HG03565 (cell line): ENCODE measurements around the gene CHP1.
A peak's percentile ranks its signal among the peaks of the same experiment; 100 is the strongest.
"Not testable (repeated sequence)": the region's sequence is repeated elsewhere in the genome, so short reads cannot be mapped to it uniquely, and the experiment has no call there.

Experiments
- ATAC-seq: cut with Tn5 transposase; IDR thresholded peaks from one replicate; pipeline ENCODE4 v1.9.1; 2021; ENCODE audit warnings: mild to moderate bottlenecking, moderate library complexity; ENCODE audit not compliant: unreplicated experiment

CHP1 gene

DNA sequence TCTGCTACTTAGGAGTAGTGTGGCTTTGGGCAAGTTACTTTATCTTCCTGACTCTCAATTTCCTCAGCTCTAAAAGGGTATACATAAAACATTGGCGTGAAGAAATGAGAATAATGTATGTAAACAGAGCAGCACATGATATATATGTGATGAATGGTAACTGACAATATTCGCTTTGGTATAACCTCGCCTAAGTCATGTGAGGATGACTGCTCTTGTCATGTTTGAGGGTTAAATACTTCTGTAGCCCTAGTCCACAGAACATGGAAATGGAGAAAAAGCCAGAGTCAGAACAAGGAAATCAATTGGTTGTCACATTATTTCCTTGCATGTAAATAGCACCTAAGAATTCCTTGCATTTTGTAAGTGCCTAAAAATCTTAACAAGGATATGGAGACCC lies 25.0 kb downstream of the CHP1 start:
- ATAC-seq: no peak

DNA sequence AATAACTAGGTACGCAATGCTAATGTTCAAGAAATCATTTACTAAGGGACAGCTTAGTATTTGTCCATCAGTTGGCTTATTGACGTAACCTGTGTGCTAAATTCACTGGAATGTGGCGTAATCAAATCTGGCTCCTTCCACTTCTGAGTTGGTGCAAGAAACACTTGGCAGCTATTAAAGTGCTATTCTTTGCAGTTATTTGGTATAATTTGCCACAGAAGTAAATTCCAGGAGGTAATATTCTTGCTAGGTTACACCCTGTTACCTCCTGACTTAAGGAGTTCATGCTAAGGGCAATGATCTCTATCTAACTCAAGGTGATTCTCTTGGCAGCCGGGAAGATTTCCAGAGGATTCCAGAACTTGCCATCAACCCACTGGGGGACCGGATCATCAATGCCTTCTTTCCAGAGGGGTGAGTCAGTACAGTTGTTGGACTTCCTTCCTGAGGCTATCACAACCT lies 25.5 kb downstream of the CHP1 start:
- ATAC-seq: no peak

DNA sequence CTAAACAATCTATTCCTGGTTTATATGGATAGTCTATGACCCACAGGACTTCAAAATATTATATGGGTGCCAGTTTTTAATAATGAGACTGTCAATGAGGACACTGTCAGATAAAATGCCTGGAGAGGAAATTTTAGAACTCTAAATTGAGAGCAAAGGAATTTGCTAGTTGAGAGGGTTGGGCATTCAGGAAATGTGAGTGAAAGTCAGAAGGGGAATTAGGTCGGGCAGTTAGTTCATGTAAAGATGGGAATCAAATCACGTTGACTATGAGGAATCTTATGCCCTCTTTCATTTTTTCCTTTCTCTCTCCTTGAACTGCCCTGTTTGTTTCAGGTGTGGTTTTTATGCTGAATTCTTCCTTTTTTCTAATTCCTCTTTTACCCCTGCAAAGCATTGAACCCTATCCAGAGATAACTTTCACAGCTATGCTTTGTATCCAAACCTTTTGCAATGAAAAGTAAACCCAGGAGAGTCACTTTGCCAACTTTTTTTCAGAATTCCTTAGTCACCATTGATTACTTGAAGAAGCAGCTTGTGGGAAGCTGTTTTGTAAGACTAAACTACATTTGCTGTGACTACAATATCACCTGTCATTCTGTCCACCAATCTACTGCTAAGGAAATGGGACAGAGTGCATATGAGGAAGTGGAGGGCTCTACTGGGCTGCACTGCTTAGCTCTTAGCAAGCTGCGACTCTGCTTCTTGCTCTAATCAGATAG lies 27.8 kb downstream of the CHP1 start:
- ATAC-seq: no peak

DNA sequence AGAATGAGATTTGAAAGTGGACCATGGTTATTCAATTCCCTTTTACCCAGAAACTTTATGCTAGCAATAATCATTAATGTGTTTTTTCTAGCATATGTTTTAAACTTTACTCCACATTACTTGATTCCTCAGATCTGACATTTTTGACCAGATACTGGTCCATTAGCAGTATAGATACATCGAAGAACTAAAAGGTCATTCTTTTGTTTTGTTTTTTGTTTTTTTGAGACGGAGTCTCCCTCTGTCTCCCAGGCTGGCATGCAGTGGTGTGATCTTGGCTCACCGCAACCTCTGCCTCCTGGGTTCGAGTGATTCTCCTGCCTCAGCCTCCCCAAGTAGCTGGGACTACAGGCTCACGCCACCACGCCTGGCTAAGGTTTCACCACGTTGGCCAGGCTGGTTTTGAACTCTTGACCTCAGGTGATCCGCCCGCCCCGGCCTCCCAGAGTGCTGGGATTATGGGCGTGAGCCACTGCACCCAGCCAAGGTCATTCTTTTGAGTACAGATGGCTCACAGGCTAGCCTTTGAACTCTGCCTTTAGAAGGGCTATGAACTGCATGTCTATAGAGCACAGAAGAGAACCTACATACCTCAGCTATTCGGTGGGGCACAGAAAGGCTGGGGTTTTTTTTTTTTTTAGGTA lies 28.6 kb downstream of the CHP1 start:
- no peak for ATAC-seq

DNA sequence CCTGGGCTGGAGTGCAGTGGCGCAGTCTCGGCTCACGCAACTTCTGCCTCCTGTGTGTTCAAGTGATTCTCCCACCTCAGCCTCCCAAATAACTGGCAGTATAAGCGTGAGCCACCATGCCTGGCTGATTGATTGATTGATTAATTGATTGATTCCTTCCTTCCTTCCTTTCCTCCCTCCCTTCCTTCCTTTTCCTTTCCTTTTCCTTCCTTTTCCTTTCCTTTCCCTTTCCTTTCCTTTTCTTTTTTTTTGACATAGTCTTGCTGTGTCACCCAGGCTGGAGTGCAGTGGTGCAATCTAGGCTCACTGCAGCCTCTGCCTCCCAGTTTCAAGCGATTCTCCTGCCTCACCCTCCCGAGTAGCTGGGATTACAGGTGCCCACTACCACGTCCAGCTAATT lies 29.9 kb downstream of the CHP1 start:
- ATAC-seq: not testable (repeated sequence)

DNA sequence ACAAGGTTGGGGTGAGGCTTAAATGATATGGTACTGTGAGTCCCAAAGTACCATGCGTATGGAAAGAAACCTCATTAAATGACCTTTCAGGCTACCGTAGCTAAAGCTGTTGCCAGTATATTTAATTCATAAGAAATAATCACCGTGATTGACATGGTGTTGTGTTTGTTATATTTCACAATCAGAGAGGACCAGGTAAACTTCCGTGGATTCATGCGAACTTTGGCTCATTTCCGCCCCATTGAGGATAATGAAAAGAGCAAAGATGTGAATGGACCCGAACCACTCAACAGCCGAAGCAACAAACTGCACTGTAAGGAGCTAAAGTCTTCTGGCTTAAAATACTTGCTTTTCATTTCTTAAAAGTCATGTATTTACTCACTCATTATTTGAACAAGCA lies 31.5 kb downstream of the CHP1 start:
- ATAC-seq: no peak

DNA sequence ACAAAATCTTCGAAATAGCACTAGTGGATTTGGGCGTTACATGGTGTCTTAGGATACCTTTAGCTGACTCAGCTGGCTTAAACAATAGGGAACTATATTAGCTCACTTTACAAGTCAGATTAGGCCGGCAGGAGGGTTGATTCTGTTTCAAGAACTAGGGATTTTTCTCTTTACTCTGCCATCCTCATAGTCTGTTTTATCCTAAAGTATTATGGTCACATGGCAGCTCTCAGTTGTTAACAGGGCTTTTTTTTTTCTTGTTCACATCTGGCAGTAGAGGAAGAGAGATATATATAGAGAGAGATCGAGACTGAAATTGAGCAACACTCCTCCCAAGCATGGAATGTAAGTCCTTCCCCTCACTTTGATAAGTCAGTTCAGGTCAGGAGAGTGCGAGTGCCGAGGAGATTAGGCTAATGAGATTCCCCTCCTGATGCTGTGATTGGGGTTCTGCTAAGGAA lies 32.9 kb downstream of the CHP1 start:
- ATAC-seq: no peak

DNA sequence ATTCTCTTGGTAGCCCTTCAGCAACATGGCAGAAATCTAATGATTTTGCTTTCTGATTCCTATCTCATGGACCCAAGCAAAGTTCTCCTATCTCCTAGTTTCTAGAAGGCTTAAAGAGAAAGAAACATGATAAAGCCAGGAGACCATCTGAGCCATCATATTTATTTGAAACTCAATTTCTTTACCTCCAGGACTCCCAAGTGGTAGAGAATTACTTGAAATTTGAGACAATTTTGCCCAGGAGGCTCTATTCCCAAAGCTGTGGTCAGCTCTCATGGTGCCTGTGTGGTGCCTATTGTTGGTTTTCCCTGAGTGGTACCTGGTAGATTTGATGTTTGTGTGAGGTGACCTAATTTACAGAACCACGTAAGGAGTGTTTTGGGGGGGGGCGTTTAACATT lies 38.8 kb downstream of the CHP1 start:
- no peak for ATAC-seq

DNA sequence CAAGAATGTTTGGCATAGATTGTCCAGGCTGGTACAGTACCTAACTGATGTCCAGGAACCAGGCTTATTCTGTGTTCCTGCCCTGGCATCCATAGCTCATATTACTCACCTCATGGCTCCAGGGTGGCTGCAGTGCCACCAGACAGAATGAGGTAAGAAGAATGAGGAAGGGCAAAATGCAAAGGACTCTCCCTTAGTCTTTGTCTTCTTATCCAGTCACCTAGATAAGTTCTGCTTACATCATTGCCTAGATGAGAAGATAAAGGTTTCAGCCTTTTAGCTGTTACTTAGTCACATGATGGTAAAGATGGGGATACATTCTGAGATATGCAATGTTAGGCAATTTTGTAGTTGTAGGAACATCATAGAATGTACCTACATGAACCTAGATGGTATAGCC lies 45.8 kb downstream of the CHP1 start:
- ATAC-seq: no peak

DNA sequence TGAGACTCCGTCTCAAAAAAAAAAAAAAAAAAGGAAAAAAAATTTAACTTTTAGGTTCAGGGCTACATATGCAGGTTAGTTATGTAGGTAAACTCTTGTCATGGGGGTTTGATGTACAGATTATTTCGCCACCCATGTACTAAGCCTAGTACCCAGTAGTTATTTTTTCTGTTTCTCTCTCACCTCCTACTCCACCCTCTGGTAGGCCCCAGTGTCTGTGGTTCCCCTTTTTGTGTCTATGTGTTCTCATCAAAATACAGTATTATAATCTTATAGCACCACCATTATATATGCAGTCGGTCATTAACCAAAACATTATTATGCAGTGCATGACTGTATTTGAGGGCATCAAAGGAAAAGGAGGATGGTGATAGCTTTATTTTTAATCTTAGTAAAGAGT lies 47.3 kb downstream of the CHP1 start:
- no peak for ATAC-seq

DNA sequence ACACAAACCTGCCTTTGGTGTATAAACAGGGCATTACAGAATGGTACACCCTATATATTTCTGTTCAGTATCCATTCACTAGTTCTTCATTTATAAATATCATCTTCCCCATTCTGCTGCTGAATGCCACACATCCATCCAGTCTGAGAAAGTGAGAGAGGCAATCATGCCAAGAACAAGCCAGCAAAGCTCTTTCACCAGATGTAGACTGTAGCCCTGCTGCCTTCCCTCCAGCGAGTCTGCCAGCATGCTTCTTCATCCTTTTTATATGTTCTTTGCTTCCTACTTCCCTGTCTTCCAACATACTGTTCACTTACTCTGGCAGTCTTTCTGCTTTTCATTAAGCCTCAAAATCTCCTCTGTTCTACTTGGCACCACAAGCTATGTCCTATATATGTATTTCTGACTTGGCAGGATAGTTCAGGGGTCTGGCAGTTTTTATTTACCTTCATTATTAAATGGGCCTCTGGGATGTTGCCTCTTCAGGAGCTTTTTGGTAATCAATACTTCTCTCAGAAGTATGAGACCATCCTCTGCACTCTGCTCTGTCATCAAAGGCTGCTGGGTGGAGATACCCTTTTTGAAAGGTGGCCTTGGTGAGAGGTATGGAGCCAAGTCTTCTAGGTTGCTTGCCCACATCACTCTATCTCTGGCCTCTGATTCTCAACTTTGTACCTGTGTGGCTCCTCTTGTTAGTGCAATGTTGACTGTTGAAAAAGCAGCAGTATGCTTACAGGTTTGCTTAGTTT lies 48.6 kb downstream of the CHP1 start:
- no peak for ATAC-seq

DNA sequence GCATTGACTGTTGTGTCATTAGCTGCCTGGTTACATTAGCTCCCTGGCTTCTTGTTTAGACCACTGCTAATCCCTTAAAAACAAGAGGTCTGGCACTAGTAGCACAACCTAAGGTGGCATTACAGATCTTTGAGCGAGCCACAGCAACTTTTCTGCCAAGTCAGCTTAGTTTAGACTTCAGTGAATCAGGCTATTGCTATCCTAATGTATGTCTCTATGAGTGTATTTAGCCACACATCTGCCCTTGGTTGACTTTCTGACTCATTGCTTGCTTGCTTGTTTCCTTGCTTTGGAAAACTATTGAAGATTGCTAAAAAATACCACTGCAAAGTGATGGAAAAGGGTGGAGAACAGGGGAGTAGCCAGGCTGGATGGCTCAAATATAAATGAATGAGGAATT lies 50.2 kb downstream of the CHP1 start:
- no peak for ATAC-seq

DNA sequence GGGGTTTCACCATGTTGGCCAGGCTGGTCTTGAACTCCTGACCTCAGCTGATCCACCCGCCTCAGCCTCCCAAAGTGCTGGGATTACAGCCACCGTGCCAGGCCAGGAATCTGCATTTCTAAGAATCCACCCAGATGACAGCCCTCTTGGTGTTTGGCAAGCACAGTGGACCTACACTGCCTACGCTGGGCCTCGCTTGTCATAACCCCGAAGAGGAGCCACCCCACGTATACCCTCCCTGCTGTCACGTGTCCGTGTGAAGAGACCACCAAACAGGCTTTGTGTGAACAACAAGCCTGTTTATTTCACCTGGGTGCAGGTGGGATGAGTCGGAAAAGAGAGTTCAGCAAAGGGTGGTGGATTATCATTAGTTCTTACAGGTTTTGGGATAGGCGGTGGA lies 51.4 kb downstream of the CHP1 start:
- ATAC-seq: not testable (repeated sequence)

DNA sequence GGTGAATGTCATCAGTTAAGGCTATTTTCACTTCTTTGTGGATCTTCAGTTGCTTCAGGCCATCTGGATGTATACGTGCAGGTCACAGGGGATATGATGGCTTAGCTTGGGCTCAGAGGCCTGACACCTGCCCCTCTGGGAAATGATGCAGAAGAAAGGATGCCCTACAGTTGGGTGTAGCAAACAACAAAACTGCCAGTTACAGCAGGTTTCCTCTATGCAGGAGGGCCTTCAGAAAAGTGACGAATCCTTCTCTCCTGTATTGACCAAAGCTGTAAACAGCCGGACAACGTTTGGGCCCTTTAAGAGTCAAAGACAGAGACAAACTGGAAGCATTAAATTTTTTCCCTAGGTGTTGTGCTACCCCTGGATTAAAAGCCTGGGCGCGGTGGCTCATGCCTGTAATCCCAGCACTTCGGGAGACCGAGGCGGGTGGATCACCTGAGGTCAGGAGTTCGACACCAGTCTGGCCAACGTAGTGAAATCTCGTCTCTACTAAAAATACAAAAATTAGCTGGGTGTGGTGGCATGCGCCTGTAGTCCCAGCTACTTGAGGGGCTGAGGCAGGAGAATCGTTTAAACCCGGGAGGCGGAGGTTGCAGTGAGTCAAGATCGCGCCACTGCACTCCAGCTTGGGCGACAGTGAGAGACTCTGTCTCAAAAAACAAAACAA lies 52.0 kb downstream of the CHP1 start:
- not testable (repeated sequence) for ATAC-seq

DNA sequence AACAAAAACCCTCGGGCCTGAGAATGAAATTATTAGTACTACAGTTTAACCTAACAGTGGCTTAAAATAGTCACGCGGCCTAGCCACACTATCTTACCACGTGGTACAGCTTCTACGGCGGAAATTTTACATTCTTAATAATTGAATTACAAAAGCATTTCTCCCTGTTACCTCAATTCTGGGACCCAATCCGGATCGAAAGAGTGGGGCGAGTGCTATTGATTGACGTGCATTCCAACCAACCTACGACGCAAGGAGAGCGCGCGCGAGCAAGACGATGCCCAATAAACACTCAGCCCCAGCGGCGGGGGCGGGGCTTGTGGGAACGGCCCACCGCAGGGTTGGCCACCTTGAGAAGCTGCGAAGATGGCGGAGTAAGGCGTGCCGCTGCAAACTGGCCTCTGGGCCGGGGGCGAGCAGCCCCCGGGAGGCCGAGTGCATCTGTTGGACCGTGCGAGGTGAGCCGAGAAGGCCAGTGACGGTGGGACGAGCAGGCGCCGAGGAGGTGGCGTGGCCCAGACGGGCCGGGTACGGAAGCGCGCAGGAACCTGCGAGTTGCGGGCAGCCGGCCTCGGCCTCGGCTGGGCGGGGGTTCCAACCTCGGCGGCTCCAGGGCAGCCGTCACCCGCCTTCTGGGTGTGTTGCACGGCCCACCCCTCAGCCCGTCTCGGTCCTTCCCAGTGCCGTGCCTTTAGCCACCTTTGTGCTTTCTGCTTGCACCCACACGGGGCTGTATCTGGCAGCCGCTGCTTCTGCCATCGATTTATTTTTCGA lies 52.8 kb downstream of the CHP1 start:
- ATAC-seq: peak; percentile 91

DNA sequence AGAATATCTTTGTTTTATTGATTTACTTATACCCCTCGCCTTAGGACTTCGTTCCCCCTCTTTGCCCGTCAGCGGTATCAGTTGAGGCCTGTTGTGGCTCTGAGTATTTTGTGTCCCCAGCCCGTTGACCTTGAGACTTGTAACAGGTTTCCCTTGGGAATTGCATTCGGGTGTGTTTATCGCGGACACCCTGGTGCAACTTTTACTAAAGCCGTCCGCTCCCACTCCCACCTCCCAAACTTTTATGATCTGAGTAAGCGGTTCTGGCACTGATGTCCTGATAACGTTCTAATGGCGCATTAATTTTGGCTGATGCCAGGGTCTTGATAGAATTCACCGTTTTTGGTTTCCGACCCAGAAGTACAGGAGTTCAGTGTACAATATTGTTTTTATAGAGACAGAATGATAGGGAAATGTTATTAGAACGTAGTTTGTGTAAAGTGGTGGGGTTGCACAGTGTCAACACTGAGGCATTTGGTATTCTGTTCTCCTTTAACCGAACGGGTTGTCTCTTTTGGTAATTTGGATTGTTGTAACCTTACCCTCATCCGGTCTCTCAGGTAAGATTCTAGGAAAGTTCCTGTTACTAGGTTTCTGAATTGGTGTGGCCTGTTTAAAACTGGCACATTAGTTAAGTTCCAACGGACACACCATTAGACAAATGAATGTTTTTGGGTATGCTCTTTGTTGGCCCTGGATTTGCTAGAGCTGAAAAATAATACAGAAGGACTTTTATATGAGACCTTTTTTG lies 53.5 kb downstream of the CHP1 start:
- ATAC-seq: no peak

DNA sequence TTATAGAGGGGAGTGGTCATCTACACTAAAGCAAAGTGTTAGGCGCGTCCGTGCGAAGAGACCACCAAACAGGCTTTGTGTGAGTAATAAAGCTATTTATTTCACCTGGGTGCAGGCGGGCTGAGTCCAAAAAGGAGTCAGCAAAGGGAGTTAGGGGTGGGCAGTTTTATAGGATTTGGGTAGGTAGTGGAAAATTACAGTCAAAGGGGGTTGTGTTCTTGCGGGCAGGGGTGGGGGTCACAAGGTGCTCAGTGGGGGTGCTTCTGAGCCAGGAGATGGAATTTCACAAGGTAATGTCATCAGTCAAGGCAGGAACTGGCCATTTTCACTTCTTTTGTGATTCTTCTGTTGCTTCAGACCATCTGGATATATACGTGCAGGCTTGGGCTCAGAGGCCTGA lies 54.2 kb downstream of the CHP1 start:
- no peak for ATAC-seq

DNA sequence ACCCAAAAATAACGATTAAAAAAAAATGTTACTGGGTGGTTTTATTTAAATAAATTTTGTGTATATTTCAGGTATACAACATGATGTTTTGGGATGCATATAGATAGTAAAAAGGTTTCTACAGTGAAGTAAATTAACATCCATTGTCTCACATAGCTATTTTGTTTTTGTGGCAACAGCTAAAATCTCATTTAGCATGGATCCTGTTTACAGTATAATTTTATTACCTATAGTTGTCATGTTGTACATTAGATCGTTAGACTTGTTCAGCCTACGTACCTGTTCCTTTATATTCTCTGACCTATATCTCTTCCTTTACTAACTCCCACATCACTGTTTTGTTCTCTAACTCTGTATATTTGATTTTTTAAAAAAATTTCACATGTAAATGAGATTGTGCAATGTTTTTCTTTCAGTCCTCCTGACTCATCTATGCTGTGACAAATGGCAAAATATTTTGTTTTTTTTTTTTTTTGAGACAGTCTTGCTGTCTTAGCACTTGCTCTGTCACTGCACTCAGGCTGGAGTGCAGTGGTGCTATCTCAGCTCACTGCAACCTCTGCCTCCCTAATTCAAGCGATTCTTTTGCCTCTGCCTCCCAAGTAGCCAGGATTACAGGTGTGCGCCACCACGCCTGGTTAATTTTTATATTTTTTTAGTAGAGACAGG lies 55.7 kb downstream of the CHP1 start:
- ATAC-seq: no peak

DNA sequence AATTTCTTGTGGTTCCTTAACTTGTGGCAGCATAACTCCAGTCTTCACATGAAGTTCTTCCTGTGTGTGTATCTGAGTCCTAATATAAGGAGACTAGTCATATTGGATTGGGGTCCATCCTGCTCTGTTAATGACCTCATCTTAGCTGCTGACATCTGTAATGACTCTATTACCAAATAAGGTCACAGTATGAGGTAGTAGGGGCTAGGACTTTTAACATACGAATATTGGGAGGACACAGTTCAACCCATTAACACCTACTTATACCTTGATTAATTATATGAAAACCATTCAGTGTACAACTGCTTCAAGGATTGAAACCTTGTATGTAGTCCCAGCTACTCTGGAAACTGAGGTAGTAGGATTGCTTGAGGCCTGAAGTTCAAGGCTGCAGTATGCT lies 57.4 kb downstream of the CHP1 start:
- ATAC-seq: no peak
